NCI-H1436 (cell line): ENCODE measurements around the gene IQCH.
"Not testable (repeated sequence)": the region's sequence is repeated elsewhere in the genome, so short reads cannot be mapped to it uniquely, and the experiment has no call there.

ENCODE experiments used
- DNase-seq: peaks from one replicate; lab custom pipeline; 2025; lab: John Stamatoyannopoulos, UW

IQCH gene

GRCh38 chr15:67446449-67446848 is 191.9 kb downstream of the IQCH start:
- no peak for DNase-seq

- DNase-seq = not testable (repeated sequence)
Measured at GRCh38 chr15:67448372-67448771, 193.8 kb downstream of the IQCH start.

GRCh38 chr15:67453703-67454102 is 199.1 kb downstream of the IQCH start:
- DNase-seq = not testable (repeated sequence)

DNA sequence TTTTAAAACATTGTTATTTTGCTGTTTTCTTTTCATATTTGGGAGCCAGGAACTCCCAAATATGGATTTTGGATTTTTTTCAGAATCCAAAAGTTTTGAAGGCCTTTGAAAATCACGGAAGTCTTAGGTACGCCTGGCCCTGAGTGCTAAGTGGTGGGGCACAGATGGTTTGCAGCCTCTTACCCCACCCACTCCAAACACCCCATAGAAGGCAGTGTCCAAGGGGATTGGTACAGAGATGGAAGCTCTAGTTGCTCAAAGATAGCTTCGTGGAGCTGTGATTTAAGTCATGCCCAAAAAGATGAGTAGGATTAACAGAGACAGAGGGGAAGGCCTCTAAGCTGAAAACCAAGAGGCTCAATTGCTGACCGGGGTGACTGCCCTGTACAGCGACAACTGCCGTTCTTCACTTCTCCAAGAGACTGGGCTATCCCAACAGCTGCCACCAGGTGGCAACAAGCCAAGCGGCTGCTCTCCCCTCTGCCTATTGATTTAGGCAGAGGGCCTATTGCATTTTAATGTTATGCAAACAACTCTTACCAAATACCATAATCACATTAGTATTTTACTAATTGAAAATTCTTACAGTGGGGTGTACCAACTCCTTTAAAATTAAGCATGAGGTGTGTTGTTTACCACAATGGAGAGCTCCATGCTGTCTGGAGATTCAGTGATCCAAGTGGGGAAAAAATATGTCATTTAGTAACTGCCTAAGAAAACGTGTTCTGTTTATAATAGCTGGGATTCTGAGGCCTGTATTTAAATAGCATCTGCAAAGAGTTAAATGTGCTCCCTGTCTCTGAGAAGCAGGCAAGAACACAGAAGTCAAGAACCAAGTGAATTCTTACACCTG is 202.3 kb downstream of the IQCH start:
- peak; percentile 70 for DNase-seq

DNA sequence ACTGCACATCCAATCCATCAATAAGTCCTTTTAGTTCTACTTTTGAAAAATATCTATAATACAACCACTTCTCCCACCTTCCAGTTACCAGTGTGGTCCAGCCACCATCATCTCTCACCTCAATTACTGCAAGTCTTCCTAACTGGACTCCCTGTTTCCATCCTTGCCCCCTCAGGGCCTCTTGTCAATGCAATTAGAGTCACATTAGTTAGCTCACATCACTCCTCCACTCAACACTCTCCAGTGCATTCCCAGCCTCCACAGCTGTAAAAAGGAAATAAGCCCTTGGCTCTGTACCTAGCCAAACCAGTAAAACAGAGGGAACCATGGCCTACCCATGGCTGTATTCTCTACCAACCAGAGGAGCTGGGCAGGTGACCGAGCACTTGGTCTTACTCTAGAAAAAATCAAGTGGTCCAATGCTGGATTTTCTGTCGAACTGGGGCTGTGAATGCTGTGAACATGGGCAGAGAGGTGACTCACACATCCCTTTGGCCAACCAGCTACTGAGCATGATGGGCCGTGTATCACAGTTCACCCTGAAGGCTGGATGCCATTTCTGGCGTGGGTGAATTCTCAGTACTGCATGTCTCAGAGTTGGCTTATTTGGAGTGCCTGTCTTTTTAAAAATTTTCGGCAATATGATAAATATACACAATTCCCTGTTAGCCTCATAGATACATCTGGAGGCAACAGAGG is 203.9 kb downstream of the IQCH start:
- no peak for DNase-seq

DNA sequence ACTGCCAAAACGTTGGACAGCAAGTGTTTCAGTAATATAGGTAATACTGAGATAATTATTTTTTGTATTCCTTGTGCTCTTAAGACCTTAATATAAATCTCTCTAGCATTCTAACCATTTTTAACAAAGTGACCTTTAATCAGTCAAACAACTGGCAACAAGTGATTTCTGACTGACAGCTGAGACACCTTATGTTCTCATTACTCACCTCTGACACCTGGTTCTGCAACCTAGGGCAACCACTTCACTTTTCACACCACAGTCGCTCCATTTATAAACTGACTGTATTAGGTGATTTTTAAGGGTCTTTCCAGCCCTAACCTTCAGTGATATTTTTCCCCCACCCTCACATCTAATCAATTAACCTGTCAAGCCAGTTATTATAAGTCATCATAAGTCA is 205.9 kb downstream of the IQCH start:
- DNase-seq = no peak

DNA sequence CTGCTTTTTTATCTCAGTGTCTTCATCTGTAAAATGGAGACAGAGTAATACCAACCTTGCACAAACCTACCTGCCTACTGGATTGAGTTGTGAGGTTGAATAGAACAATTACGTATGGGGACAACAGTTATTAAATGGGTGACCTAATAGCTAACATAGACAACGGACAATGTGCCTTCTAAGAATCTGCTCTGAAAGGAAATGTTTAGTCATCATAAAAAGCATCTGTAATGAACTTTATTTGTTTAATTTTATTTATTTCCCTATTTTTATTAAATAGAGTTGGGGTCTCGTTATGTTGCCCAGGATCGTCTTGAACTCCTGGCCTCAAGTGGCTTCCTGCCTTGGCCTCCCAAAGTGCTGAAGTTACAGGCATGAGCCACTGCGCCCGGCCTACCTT is 207.1 kb downstream of the IQCH start:
- DNase-seq = no peak

GRCh38 chr15:67462875-67463274 is 208.3 kb downstream of the IQCH start:
- no peak for DNase-seq

- no peak for DNase-seq
Measured at GRCh38 chr15:67463488-67463887, 208.9 kb downstream of the IQCH start.

DNA sequence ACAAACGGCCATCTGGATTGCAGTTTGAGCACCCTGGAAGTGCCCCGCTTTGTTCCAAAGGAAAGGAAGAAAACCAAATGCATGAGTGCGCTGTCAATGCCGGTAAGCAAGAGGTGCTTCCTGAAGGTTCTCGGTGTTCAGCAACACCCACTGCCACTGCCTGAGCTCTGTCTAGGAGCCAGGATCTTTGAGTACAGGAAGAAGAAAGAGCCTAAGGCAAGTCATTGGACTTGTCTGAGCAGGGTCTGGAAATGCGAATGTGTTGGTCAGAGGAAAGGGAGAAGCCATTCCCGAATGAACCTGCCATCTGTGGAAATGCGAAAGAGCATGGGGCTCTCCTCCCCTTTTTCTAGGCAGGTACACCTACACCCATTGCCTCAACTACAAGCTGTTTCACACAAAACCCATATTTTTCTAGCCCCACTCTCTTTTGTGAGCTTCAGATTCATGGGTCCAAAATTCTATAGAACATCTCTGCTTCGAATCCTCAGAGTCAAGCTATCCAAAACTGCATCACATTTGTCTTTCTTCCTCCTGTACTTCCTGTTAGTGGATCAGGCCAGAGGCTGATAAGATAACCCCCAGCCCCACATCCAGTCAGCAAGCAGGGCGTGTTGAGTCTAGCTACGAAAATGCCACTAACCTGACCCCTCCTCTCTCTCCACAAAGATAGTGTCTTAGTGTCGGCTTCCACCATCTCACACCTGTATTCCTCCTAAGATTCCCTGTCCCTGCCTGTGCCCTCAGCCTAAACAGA is 210.8 kb downstream of the IQCH start:
- no peak for DNase-seq

DNA sequence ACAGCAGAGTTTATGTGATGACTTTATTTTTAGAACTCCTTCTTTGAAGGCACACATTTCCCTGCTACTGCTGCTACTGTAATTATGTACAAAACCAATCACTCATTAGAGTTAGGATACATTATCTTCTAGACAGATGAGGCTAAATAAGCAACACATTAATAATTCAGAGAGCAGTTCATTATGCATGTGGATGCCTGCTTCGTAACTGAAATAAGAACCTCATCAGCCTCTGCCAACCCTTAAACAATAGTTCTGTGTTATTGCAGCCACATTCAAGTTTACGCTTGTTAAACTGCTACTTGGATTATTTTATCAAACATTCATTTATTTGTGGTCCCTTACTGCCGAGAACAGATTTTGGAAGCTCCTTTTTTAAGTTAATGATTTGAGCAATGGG is 213.8 kb downstream of the IQCH start:
- no peak for DNase-seq

DNA sequence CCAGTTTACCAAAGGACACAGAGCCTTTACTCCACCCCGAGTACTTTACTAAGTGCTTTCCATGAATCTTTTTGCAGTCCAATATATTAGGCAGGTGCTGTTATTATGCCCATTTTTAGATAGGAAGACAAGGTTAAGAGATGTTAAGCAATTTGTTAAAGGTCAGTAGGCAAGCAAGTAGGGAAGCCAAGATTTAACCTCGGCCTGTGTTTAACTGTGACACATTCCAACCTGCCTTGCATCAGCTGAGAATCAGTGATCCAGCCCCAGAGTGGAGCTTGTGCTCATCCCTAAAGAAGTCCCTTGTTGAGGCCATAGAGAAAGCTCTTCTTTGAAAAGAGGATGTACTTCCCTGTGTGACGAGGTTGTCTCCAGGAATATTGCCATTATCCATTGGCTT is 215.1 kb downstream of the IQCH start:
- no peak for DNase-seq

DNA sequence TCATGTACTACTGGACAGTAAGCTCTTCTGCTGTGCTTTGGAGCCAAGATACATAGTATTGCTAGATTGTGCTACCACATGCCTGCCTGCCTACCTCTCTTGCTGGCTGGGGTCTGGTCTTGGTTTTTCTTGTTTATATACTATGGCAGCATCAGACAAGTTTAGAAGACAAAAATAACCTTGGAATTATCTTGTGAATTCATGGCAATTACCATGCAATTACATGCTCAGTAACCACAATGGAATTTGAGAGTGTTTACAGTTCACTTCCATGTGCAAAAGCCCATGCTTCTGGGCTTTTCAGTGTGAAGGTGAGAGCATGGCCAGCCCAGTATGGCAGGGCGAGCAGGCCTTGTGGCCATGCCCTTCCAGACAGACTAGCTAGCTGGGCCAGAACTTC is 218.4 kb downstream of the IQCH start:
- no peak for DNase-seq

DNA sequence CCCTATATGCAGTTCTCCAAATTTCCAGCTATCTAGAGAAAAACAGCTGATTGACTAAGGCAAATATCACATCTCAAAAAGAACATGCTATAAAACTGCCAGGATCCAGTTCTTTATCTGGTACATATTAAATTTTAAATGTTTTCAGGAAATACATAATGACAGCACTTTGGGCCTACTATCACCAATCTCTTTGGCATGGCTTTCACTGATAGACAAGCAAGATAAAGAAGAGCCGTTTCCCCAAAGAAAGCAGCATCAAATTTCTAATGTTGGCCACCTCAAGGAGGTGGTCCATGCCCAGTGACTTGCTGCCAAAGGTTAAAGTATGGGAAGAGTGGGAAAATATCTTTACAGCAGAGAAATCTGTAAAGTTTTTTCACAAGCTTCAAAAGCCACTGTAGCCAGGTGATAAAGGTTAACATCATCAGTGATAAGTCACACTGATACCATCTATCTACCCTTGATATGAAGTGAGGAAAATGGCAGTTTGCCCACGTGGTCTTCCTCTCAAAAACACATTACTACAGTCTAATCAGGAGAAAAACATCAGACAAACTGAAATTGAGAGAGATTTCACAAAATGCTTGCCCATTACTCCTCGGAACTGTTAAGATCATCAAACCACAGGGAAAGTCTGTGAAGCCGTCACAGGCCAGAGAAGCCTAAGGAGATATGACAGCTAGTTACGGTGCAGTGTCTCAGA is 220.0 kb downstream of the IQCH start:
- no peak for DNase-seq

DNA sequence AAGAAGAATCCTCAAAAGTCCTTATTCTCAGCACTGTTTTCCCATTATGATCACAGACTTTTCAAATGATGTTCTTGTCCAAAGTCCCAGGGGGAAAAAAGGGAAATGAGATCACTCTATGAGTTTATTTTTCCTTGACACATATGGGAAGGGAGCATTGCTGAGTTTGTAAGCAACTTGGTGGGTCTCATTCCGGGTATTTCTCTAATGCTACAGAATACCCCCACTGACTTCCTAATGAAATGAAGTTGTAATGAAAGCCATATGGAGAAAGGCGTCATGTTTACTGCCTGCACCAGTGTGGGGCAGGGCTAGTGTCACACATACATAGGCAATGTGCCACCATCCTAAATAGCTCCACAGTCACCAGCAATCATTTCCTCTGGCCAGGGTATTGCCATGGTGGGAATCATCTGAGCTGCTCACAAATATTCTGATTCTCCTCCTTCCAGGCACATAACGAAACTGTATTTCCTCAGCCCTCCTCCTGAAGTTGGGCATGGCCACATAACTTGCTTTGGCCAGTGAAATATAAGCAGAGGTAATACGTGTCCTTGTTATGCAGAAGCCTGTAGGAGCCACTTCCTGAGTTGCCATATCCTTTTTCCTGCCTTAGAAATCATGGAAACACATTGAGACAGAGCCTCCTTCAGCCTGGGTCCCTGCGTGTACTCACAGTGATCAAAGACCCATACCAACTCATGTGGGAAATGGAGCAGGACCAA is 225.4 kb downstream of the IQCH start:
- no peak for DNase-seq

DNA sequence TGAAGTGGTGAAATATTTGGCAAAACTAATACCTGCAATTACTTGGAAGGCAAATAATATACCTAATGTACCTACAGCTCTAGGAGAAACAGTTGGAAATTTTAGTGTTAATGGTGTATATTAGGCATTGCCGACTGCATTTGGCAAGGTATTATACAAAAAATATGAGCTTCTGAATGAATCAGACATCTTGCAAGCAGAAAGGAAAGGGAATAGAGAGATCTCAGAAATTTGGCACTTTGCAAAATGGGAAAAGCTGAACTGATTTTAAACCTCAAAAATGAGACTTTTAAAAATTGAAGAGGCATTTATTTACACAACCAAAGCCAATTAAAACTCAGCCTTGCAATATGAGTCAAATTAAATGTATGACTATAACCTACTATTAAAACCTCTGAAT is 226.2 kb downstream of the IQCH start:
- no peak for DNase-seq

DNA sequence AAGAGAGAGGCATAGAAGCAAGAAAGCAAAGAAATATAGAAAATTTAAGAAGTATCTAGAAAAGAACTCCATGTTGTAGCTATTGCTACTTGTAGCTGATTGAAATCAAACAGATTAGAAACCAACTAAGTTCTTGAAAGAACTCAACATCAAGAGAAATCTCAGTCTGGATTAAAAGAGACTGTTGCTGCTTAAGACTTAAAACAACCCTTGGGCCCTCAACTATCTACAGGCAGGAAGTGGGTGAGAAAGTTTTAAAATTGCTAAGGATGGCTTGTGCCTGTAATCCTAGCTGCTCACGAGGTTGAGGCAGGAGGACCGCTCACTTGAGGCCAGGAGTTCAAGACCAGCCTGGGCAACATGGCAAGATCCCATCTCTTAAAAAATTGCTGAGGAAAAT is 227.1 kb downstream of the IQCH start:
- no peak for DNase-seq

GRCh38 chr15:67495585-67495984 is 241.0 kb downstream of the IQCH start:
- no peak for DNase-seq

GRCh38 chr15:67501177-67501835 is 246.7 kb downstream of the IQCH start:
- no peak for DNase-seq

- no peak for DNase-seq
Measured at GRCh38 chr15:67501836-67502461, 247.4 kb downstream of the IQCH start.
